HepG2 (cell line): Measurements from ENCODE around the gene C10orf53.

Experiments
- HDAC2 ChIP-seq: sonication (generic); formaldehyde crosslinking; IDR thresholded peaks from 2 replicates; pipeline ENCODE4 v1.4.0; 2020; ENCODE audit warnings: missing genetic modification reagents
- HDAC6 ChIP-seq: fragments of 200-600 bp; sonication (generic); IDR thresholded peaks from 2 replicates; pipeline ENCODE4 v1.7.0; 2017; ENCODE audit warnings: mild to moderate bottlenecking, antibody characterized with exemption, low read length, low read depth
- TEAD2 ChIP-seq: sonication (generic); formaldehyde crosslinking; IDR thresholded peaks from 2 replicates; pipeline ENCODE4 v1.9.0; 2021; ENCODE audit warnings: missing genetic modification reagents
- TF ChIP-seq, protein P1 (sequence below): sonication (generic); formaldehyde crosslinking; IDR thresholded peaks from 2 replicates; pipeline ENCODE4 v1.4.0; 2020; ENCODE audit warnings: missing genetic modification reagents, mild to moderate bottlenecking, borderline replicate concordance

DNA sequence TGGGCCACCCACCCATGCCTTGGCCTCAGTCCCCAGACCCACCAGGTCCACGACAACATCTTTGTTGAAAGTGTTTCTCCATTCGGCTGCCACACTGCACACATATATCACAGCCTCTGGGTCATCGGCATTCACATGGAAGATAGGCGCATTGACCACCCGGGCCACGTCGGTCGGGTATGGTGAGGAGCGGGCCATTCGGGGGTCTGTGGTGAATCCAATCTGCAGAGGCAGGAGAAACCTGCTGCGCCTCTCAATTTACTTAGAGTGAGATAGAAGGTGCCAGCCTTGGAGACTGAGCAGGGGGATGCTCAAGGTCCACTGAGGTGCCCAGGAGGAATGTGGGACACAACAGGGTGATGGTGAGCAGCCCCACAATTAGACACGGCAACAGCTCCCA is 66.3 kb downstream of the C10orf53 start:
- no peak for TF ChIP-seq HDAC2
- no peak for TF ChIP-seq TEAD2 (CRISPR knock-in tag)
- TF ChIP-seq, protein P1, sequence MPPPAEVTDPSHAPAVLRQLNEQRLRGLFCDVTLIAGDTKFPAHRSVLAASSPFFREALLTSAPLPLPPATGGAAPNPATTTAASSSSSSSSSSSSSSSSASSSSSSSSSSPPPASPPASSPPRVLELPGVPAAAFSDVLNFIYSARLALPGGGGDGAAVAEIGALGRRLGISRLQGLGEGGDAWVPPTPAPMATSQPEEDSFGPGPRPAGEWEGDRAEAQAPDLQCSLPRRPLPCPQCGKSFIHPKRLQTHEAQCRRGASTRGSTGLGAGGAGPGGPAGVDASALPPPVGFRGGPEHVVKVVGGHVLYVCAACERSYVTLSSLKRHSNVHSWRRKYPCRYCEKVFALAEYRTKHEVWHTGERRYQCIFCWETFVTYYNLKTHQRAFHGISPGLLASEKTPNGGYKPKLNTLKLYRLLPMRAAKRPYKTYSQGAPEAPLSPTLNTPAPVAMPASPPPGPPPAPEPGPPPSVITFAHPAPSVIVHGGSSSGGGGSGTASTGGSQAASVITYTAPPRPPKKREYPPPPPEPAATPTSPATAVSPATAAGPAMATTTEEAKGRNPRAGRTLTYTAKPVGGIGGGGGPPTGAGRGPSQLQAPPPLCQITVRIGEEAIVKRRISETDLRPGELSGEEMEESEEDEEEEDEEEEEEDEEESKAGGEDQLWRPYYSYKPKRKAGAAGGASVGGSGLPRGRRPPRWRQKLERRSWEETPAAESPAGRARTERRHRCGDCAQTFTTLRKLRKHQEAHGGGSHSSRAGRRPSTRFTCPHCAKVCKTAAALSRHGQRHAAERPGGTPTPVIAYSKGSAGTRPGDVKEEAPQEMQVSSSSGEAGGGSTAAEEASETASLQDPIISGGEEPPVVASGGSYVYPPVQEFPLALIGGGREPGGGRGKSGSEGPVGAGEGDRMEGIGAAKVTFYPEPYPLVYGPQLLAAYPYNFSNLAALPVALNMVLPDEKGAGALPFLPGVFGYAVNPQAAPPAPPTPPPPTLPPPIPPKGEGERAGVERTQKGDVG (CRISPR knock-in tag), result no peak
- TF ChIP-seq HDAC6, result no peak
